Cardiac muscle cell (in vitro differentiated cells and primary cell): ENCODE results near the gene TNN. TPM values are rescaled to one million over a fixed set of nuclear protein-coding genes. Genes with fewer than 3 reads are reported as not detected.

Experiments used
- DNase-seq, 2 donors: peaks; one replicate each; pipeline versions ENCODE4 v3.0.0 to v3.0.0-alpha.2; 2010 to 2017; ENCODE audit warnings: low read depth in 1 of 2, low spot score in 1 of 2
- H3K27ac ChIP-seq: fragments of 200-600 bp; sonication (generic); 2 replicates; pipeline ENCODE4 v1.5.1; 2016
- H3K27me3 ChIP-seq: fragments of 200-600 bp; sonication (generic); 2 replicates; pipeline ENCODE4 v1.6.0; 2016; ENCODE audit warnings: control low read depth
- H3K36me3 ChIP-seq: fragments of 200-600 bp; sonication (generic); 2 replicates; pipeline ENCODE4 v1.5.1; 2016; ENCODE audit warnings: control low read depth
- H3K4me1 ChIP-seq: fragments of 200-600 bp; sonication (generic); 2 replicates; pipeline ENCODE4 v1.8.1; 2017; ENCODE audit warnings: low read depth, mild to moderate bottlenecking, mixed run types
- H3K4me3 ChIP-seq: fragments of 200-600 bp; sonication (generic); 2 replicates; pipeline ENCODE4 v1.5.1; 2016; ENCODE audit warnings: mild to moderate bottlenecking
- H3K9me3 ChIP-seq: fragments of 200-600 bp; sonication (generic); 2 replicates; pipeline ENCODE4 v1.5.1; 2017; ENCODE audit warnings: low read depth, mild to moderate bottlenecking, control low read depth
- CTCF ChIP-seq: IDR thresholded peaks from 2 replicates; pipeline ENCODE4 v1.5.1; 2012; ENCODE audit warnings: low read depth, mild to moderate bottlenecking, low read length
- polyA plus RNA-seq: library from polyadenylated mRNA; unstranded; fragments of >200 nt; fragmentation: Nextera tagmentation; extraction: Ambion mirVana; gene quantifications from 2 replicates; pipeline ENCODE4 v1.2.1, GENCODE V29; 2016
- total RNA-seq: library from RNA; depleted of rRNA; stranded (reverse); fragments of >200 nt; gene quantifications from 2 replicates; pipeline ENCODE4 v1.2.3, GENCODE V29; 2016

The TNN gene
- total and polyA plus RNA-seq, 2 experiments from 2014 or later = not detected

GRCh38 chr1:175182201-175182746 lies 114.6 kb downstream of the TNN start:
- no peak for TF ChIP-seq CTCF
- Histone ChIP-seq H3K27me3 (no peaks in the 10 kb centered on the region), H3K27ac (no peak overlapping the region), H3K4me3 (no peak overlapping the region), H3K9me3 (no peaks in the 10 kb centered on the region), H3K4me1 (no peaks in the 10 kb centered on the region), H3K36me3 (no peaks in the 10 kb centered on the region)
- no peak for DNase-seq

GRCh38 chr1:175183586-175183985 lies 116.0 kb downstream of the TNN start:
- no peak for TF ChIP-seq CTCF
- H3K36me3 ChIP-seq = no peaks in the 10 kb centered on the region
- no peak overlapping the region for H3K27ac ChIP-seq
- no peak overlapping the region for H3K4me3 ChIP-seq
- H3K9me3 ChIP-seq = no peaks in the 10 kb centered on the region
- no peak for DNase-seq
- H3K4me1 ChIP-seq = no peaks in the 10 kb centered on the region
- H3K27me3 ChIP-seq = no peaks in the 10 kb centered on the region

- Histone ChIP-seq H3K4me1 (no peaks in the 10 kb centered on the region), H3K27me3 (peaks cover 6% of the 10 kb centered on the region)
- DNase-seq = no peak
These were observed 118.3 kb downstream of the TNN start for GRCh38 chr1:175185903-175186302.

GRCh38 chr1:175186433-175187160 lies 119.0 kb downstream of the TNN start:
- no peak overlapping the region for H3K4me3 ChIP-seq
- no peaks in the 10 kb centered on the region for H3K9me3 ChIP-seq
- no peaks in the 10 kb centered on the region for H3K36me3 ChIP-seq
- DNase-seq = no peak
- no peaks in the 10 kb centered on the region for H3K4me1 ChIP-seq
- TF ChIP-seq CTCF = no peak
- H3K27ac ChIP-seq = no peak overlapping the region
- H3K27me3 ChIP-seq = peaks cover 13% of the 10 kb centered on the region

More at GRCh38 chr1:175185903-175186302, 118.3 kb downstream of the TNN start:
- no peak for TF ChIP-seq CTCF
- no peak overlapping the region for H3K4me3 ChIP-seq
- no peaks in the 10 kb centered on the region for H3K36me3 ChIP-seq
- no peaks in the 10 kb centered on the region for H3K9me3 ChIP-seq
- H3K27ac ChIP-seq = no peak overlapping the region

GRCh38 chr1:175188936-175189335 lies 121.3 kb downstream of the TNN start:
- peaks cover 30% of the 10 kb centered on the region for H3K27me3 ChIP-seq
- H3K4me1 ChIP-seq = peaks cover 4% of the 10 kb centered on the region
- no peak for TF ChIP-seq CTCF
- no peak overlapping the region for H3K4me3 ChIP-seq
- H3K27ac ChIP-seq = no peak overlapping the region
- DNase-seq = no peak
- no peaks in the 10 kb centered on the region for H3K36me3 ChIP-seq
- no peaks in the 10 kb centered on the region for H3K9me3 ChIP-seq
